Pancreas (tissue), 10 donors: Measurements from ENCODE around the gene SSNA1. TPM values are rescaled to one million over a fixed set of nuclear protein-coding genes. Genes with fewer than 3 reads are reported as not detected.

Experiments used
- ATAC-seq, 4 donors: fragments of 200-7000 bp; cut with Tn5 transposase; one replicate each; pipeline versions ENCODE4 v1.8.0 to v1.9.1; 2020; ENCODE audit warnings: mild to moderate bottlenecking in 4 of 4, moderate library complexity in 4 of 4
- DNase-seq, 6 donors: peaks; one replicate each; pipeline ENCODE4 v3.0.0-alpha.2; 2020
- FAIRE-seq: peaks from 2 replicates; lab custom pipeline; 2012; peaks lifted over from hg19 to GRCh38; lab: Jason Lieb, UNC
- H3K27ac ChIP-seq, 4 donors: fragments of 200-600 bp; sonication (generic); 1 replicate in 3 of 4; 2 replicates in 1 of 4; pipeline versions ENCODE4 v1.5.0 to v1.8.0; 2020
- H3K27me3 ChIP-seq, 4 donors: fragments of 200-600 bp; one replicate each; pipeline ENCODE4 v1.8.0; 2021
- H3K36me3 ChIP-seq, 3 donors: fragments of 200-600 bp; sonication (generic) in 1 of 3; one replicate each; pipeline versions ENCODE4 v1.5.0 to v1.8.0; 2020 to 2021
- H3K4me1 ChIP-seq, 3 donors: fragments of 200-600 bp; one replicate each; pipeline ENCODE4 v1.8.0; 2021
- H3K4me3 ChIP-seq, 4 donors: fragments of 200-600 bp; sonication (generic) in 2 of 4; one replicate each; pipeline versions ENCODE4 v1.5.0 to v1.8.0; 2020 to 2021
- H3K9me3 ChIP-seq, 4 donors: fragments of 200-600 bp; one replicate each; pipeline ENCODE4 v1.8.0; 2021
- CTCF ChIP-seq, 4 donors: fragments of 200-600 bp; sonication (generic) in 3 of 4; IDR thresholded peaks; one replicate each; pipeline versions ENCODE4 v1.5.0 to v1.8.0; 2021; ENCODE audit warnings: antibody characterized with exemption in 4 of 4
- WGBS, 2 donors: extraction: QIAGEN DNeasy Blood & Tissue Kit; methylation state at CpG; one replicate each; pipeline ENCODE4 v1.1.7; 2013; 5-methylcytosine and 5-hydroxymethylcytosine counted together
- intact Hi-C, 3 donors: fragments of 100-400 bp; cut with DNase I; formaldehyde crosslinking; loops; one replicate each; pipeline versions ENCODE4 v1.11.1 to v1.14.2; 2022
- polyA plus RNA-seq, 2 donors: library from polyadenylated mRNA; stranded (reverse); fragments of 200-250 nt; gene quantifications; one replicate each; pipeline ENCODE4 v1.2.3, GENCODE V29; 2013
- total RNA-seq, 6 donors: library from RNA; stranded (reverse); fragmentation: NEBNext Ultra II Directional in 4 of 6; extraction: Animal tissue kit (Norgen Biotek cat#: 25700) in 4 of 6; gene quantifications; one replicate each; pipeline versions ENCODE4 v1.2.1 to v1.2.4, GENCODE V29; 2021 to 2023
- donor health status: healthy with polysubstance abuse.
- donor health status: DM: no; HTN: no; CAD: no; lungs with moderate emphysema.
- donor health status: DM: no; HTN: no; CAD: no.
- donor health status: control.
- donor health status: control.
- donor health status: Bipolar disorder and iron deficiency.
- donor health status: DM: yes; HTN: yes; CAD: no.
- donor health status: DM: no; HTN: no; CAD: no.
- donor health status: DM: no; HTN: no; CAD: no.
- donor health status: DM: yes; HTN: yes; CAD: no.

SSNA1 gene
- total and polyA plus RNA-seq, 8 donors = 30.8 to 81.0 (median 41.1) TPM

- Histone ChIP-seq H3K36me3 (no peaks in the 10 kb centered on the region), H3K4me3 (peak overlapping the region in 3 of 4 donors; percentile 26 to 47 (median 36)), H3K27me3 (peaks cover 0 to 4% (median 0%) of the 10 kb centered on the region in 4 donors), H3K9me3 (no peaks in the 10 kb centered on the region), H3K27ac (no peak overlapping the region), H3K4me1 (peaks cover 6 to 19% (median 13%) of the 10 kb centered on the region in 3 donors)
- 4 to 9% methylated on average over 38 to 57 of the region's 57 CpGs for WGBS, 2 donors
- intact Hi-C loops = no loop called here
- DNase-seq (no peak), ATAC-seq (peak; percentile 1 to 56 (median 6)), FAIRE-seq (no peak)
- no peak for TF ChIP-seq CTCF (IDR thresholded peaks at IDR 0.05)
These were observed 20.5 kb upstream of the SSNA1 start for GRCh38 chr9:137167747-137168572.

- intact Hi-C loops = no loop called here
- Histone ChIP-seq H3K9me3 (no peaks in the 10 kb centered on the region), H3K36me3 (no peaks in the 10 kb centered on the region), H3K4me3 (peak overlapping the region; percentile 6 to 47 (median 31)), H3K27ac (no peak overlapping the region), H3K4me1 (peaks cover 6 to 14% (median 13%) of the 10 kb centered on the region in 3 donors), H3K27me3 (peaks cover 0 to 4% (median 0%) of the 10 kb centered on the region in 4 donors)
- ATAC-seq (peak; percentile 2 to 20 (median 12)), FAIRE-seq (no peak), DNase-seq (no peak)
- no peak for TF ChIP-seq CTCF (IDR thresholded peaks at IDR 0.05)
- 0% methylated on average over 35 to 36 of the region's 36 CpGs for WGBS, 2 donors
These were observed 19.9 kb upstream of the SSNA1 start for GRCh38 chr9:137168573-137168903.

GRCh38 chr9:137168904-137169856 lies 19.3 kb upstream of the SSNA1 start:
- 0% methylated on average over 103 to 124 of the region's 124 CpGs for WGBS, 2 donors
- H3K4me1 ChIP-seq = peaks cover 6 to 14% (median 13%) of the 10 kb centered on the region in 3 donors
- no peak for TF ChIP-seq CTCF (IDR thresholded peaks at IDR 0.05)
- no peaks in the 10 kb centered on the region for H3K27me3 ChIP-seq
- ATAC-seq = peak; percentile 63 to 82 (median 80)
- no peak overlapping the region for H3K27ac ChIP-seq
- intact Hi-C loops = no loop called here
- no peak for FAIRE-seq
- H3K36me3 ChIP-seq = no peaks in the 10 kb centered on the region
- DNase-seq = peak in 5 of 6 donors; percentile 57 to 80 (median 69)
- H3K4me3 ChIP-seq = peak overlapping the region; percentile 6 to 47 (median 31)
- no peaks in the 10 kb centered on the region for H3K9me3 ChIP-seq

GRCh38 chr9:137169896-137170358 lies 18.5 kb upstream of the SSNA1 start, which contains the start of gene LRRC26:
TSS of gene LRRC26 (minus strand) at chr9:137170051. CDS start at chr9:137169943, 108 bp downstream.
- 12 to 18% methylated on average over 26 to 41 of the region's 41 CpGs for WGBS, 2 donors
- H3K9me3 ChIP-seq = no peaks in the 10 kb centered on the region
- peaks cover 6 to 14% (median 13%) of the 10 kb centered on the region in 3 donors for H3K4me1 ChIP-seq
- H3K36me3 ChIP-seq = no peaks in the 10 kb centered on the region
- H3K27me3 ChIP-seq = no peaks in the 10 kb centered on the region
- TF ChIP-seq CTCF (IDR thresholded peaks at IDR 0.05) = no peak
- ATAC-seq (peak in 3 of 4 donors; percentile 9 to 15 (median 12)), DNase-seq (no peak), FAIRE-seq (no peak)
- H3K4me3 ChIP-seq = peak within 1 kb of the TSS; percentile 6 to 47 (median 31)
- H3K27ac ChIP-seq = no peak within 1 kb of the TSS
- intact Hi-C loops = no loop called here
